ENCODE results near the gene COL18A1. TPM values are rescaled to one million over a fixed set of nuclear protein-coding genes. Genes with fewer than 3 reads are reported as not detected.

The COL18A1 gene
- total and polyA plus RNA-seq, 7 experiments from 2014 or later, result 7.0 to 89.8 (median 15.4) TPM

GRCh38 chr21:45517249-45518065, 112.5 kb downstream of the COL18A1 start:
- no peaks in the 10 kb centered on the region for H3K4me1 ChIP-seq (ENCODE audit: control insufficient read depth in 2 of 2, insufficient read depth in 2 of 2, low read length in 2 of 2)
- ChIA-PET CTCF (no interaction called here), POLR2A (no interaction called here)
- peak in 1 of 9 donors; percentile 5 for DNase-seq
- Mint-ChIP-seq H3K36me3 (peaks cover 43 to 57% (median 53%) of the 10 kb centered on the region in 5 donors), H3K4me3 (peak overlapping the region in 2 of 10 donors; percentile 41 to 57), H3K4me1 (peaks cover 0 to 15% (median 5%) of the 10 kb centered on the region in 7 donors), H3K27ac (peak overlapping the region in 4 of 9 donors; percentile 26 to 83 (median 50)), H3K9me3 (peaks cover 5 to 52% (median 36%) of the 10 kb centered on the region in 11 donors), H3K27me3 (no peaks in the 10 kb centered on the region)
- peaks cover 0 to 11% (median 4%) of the 10 kb centered on the region in 3 experiments for H3K9me3 ChIP-seq (ENCODE audit: control insufficient read depth in 2 of 3, low read length in 3 of 3)
- no peak overlapping the region for H3K4me3 ChIP-seq (ENCODE audit: low read length)
- no peak overlapping the region for H3K27ac ChIP-seq (ENCODE audit: low read depth, low read length)
- peak; percentile 41 for ATAC-seq
- H3K27me3 ChIP-seq (ENCODE audit: control insufficient read depth in 2 of 2, insufficient read depth in 2 of 2, low read length in 2 of 2), result no peaks in the 10 kb centered on the region
- peaks cover 0 to 56% (median 0%) of the 10 kb centered on the region in 3 experiments for H3K36me3 ChIP-seq (ENCODE audit: control insufficient read depth in 2 of 3, insufficient read depth in 3 of 3, low read length in 3 of 3)
- intact Hi-C loops (cut with micrococcal nuclease), result no loop called here

GRCh38 chr21:45518742-45519141, 113.8 kb downstream of the COL18A1 start:
- DNase-seq (no peak), ATAC-seq (no peak)
- Histone ChIP-seq H3K27ac (ENCODE audit: low read depth, low read length) (no peak overlapping the region), H3K9me3 (ENCODE audit: control insufficient read depth in 2 of 3, low read length in 3 of 3) (peaks cover 0 to 11% (median 4%) of the 10 kb centered on the region in 3 experiments), H3K27me3 (ENCODE audit: control insufficient read depth in 2 of 2, insufficient read depth in 2 of 2, low read length in 2 of 2) (no peaks in the 10 kb centered on the region), H3K36me3 (ENCODE audit: control insufficient read depth in 2 of 3, insufficient read depth in 3 of 3, low read length in 3 of 3) (peaks cover 0 to 59% (median 0%) of the 10 kb centered on the region in 3 experiments), H3K4me3 (ENCODE audit: low read length) (no peak overlapping the region), H3K4me1 (ENCODE audit: control insufficient read depth in 2 of 2, insufficient read depth in 2 of 2, low read length in 2 of 2) (no peaks in the 10 kb centered on the region)
- Mint-ChIP-seq H3K27ac (peak overlapping the region in 1 of 9 donors; percentile 83), H3K27me3 (no peaks in the 10 kb centered on the region), H3K36me3 (peaks cover 45 to 65% (median 60%) of the 10 kb centered on the region in 5 donors), H3K4me1 (peaks cover 0 to 14% (median 4%) of the 10 kb centered on the region in 7 donors), H3K9me3 (peaks cover 5 to 52% (median 36%) of the 10 kb centered on the region in 11 donors), H3K4me3 (peak overlapping the region in 1 of 10 donors; percentile 7)
- ChIA-PET CTCF (no interaction called here), POLR2A (no interaction called here)
- intact Hi-C loops (cut with micrococcal nuclease), result no loop called here

- Histone ChIP-seq H3K4me1 (ENCODE audit: control insufficient read depth in 2 of 2, insufficient read depth in 2 of 2, low read length in 2 of 2) (no peaks in the 10 kb centered on the region), H3K36me3 (ENCODE audit: control insufficient read depth in 2 of 3, insufficient read depth in 3 of 3, low read length in 3 of 3) (peaks cover 0 to 60% (median 0%) of the 10 kb centered on the region in 3 experiments), H3K9me3 (ENCODE audit: control insufficient read depth in 2 of 3, low read length in 3 of 3) (peaks cover 0 to 11% (median 4%) of the 10 kb centered on the region in 3 experiments), H3K27ac (ENCODE audit: low read depth, low read length) (no peak overlapping the region), H3K4me3 (ENCODE audit: low read length) (no peak overlapping the region), H3K27me3 (ENCODE audit: control insufficient read depth in 2 of 2, insufficient read depth in 2 of 2, low read length in 2 of 2) (no peaks in the 10 kb centered on the region)
- POLR2A ChIA-PET, result no interaction called here
- Mint-ChIP-seq H3K27ac (no peak overlapping the region), H3K9me3 (peaks cover 5 to 52% (median 36%) of the 10 kb centered on the region in 11 donors), H3K36me3 (peaks cover 45 to 62% (median 59%) of the 10 kb centered on the region in 5 donors), H3K27me3 (no peaks in the 10 kb centered on the region), H3K4me3 (no peak overlapping the region), H3K4me1 (peaks cover 0 to 11% (median 4%) of the 10 kb centered on the region in 7 donors)
- intact Hi-C loops (cut with micrococcal nuclease), result no loop called here
- CTCF ChIA-PET, result no interaction called here
- ATAC-seq (no peak), DNase-seq (no peak)
Observed at GRCh38 chr21:45519182-45519581, 114.2 kb downstream of the COL18A1 start.

GRCh38 chr21:45521241-45521640, 116.3 kb downstream of the COL18A1 start:
- H3K27ac ChIP-seq (ENCODE audit: low read depth, low read length), result no peak overlapping the region
- peaks cover 0 to 60% (median 0%) of the 10 kb centered on the region in 3 experiments for H3K36me3 ChIP-seq (ENCODE audit: control insufficient read depth in 2 of 3, insufficient read depth in 3 of 3, low read length in 3 of 3)
- peaks cover 5 to 52% (median 36%) of the 10 kb centered on the region in 11 donors for H3K9me3 Mint-ChIP-seq
- no peaks in the 10 kb centered on the region for H3K27me3 Mint-ChIP-seq
- CTCF ChIA-PET, result no interaction called here
- no peak overlapping the region for H3K27ac Mint-ChIP-seq
- peaks cover 0 to 11% (median 4%) of the 10 kb centered on the region in 3 experiments for H3K9me3 ChIP-seq (ENCODE audit: control insufficient read depth in 2 of 3, low read length in 3 of 3)
- no peak overlapping the region for H3K4me3 Mint-ChIP-seq
- H3K4me1 Mint-ChIP-seq, result peaks cover 0 to 11% (median 4%) of the 10 kb centered on the region in 7 donors
- POLR2A ChIA-PET, result interaction anchor here (1.0 kb wide), 1 partner anchor 9 kb away, joined by 4 read pairs; no protein-coding TSS in a partner anchor
- no peak for ATAC-seq
- H3K36me3 Mint-ChIP-seq, result peaks cover 45 to 62% (median 60%) of the 10 kb centered on the region in 5 donors
- intact Hi-C loops (cut with micrococcal nuclease), result no loop called here
- H3K27me3 ChIP-seq (ENCODE audit: control insufficient read depth in 2 of 2, insufficient read depth in 2 of 2, low read length in 2 of 2), result no peaks in the 10 kb centered on the region
- H3K4me1 ChIP-seq (ENCODE audit: control insufficient read depth in 2 of 2, insufficient read depth in 2 of 2, low read length in 2 of 2), result no peaks in the 10 kb centered on the region
- H3K4me3 ChIP-seq (ENCODE audit: low read length), result no peak overlapping the region
- no peak for DNase-seq

- H3K9me3 Mint-ChIP-seq, result peaks cover 5 to 51% (median 36%) of the 10 kb centered on the region in 11 donors
- no peak overlapping the region for H3K27ac Mint-ChIP-seq
- no peak for ATAC-seq
- peaks cover 0 to 49% (median 0%) of the 10 kb centered on the region in 3 experiments for H3K36me3 ChIP-seq (ENCODE audit: control insufficient read depth in 2 of 3, insufficient read depth in 3 of 3, low read length in 3 of 3)
- ChIA-PET CTCF (no interaction called here), POLR2A (no interaction called here)
- peaks cover 49 to 65% (median 61%) of the 10 kb centered on the region in 5 donors for H3K36me3 Mint-ChIP-seq
- H3K27ac ChIP-seq (ENCODE audit: low read depth, low read length), result no peak overlapping the region
- no peaks in the 10 kb centered on the region for H3K4me1 ChIP-seq (ENCODE audit: control insufficient read depth in 2 of 2, insufficient read depth in 2 of 2, low read length in 2 of 2)
- peaks cover 0 to 11% (median 4%) of the 10 kb centered on the region in 3 experiments for H3K9me3 ChIP-seq (ENCODE audit: control insufficient read depth in 2 of 3, low read length in 3 of 3)
- H3K4me1 Mint-ChIP-seq, result peaks cover 0 to 11% (median 4%) of the 10 kb centered on the region in 7 donors
- H3K4me3 Mint-ChIP-seq, result no peak overlapping the region
- no peaks in the 10 kb centered on the region for H3K27me3 Mint-ChIP-seq
- no peak overlapping the region for H3K4me3 ChIP-seq (ENCODE audit: low read length)
- intact Hi-C loops (cut with micrococcal nuclease), result no loop called here
- H3K27me3 ChIP-seq (ENCODE audit: control insufficient read depth in 2 of 2, insufficient read depth in 2 of 2, low read length in 2 of 2), result no peaks in the 10 kb centered on the region
- DNase-seq, result no peak
Observed at GRCh38 chr21:45522381-45522780, 117.4 kb downstream of the COL18A1 start.

GRCh38 chr21:45522986-45523385, 118.0 kb downstream of the COL18A1 start:
- POLR2A ChIA-PET, result no interaction called here

More at GRCh38 chr21:45522986-45523385, 118.0 kb downstream of the COL18A1 start:
- Mint-ChIP-seq H3K27me3 (no peaks in the 10 kb centered on the region), H3K9me3 (peaks cover 5 to 46% (median 33%) of the 10 kb centered on the region in 11 donors), H3K27ac (no peak overlapping the region), H3K4me1 (peaks cover 0 to 7% (median under 1%) of the 10 kb centered on the region in 7 donors), H3K4me3 (no peak overlapping the region), H3K36me3 (peaks cover 46 to 61% (median 56%) of the 10 kb centered on the region in 5 donors)
- intact Hi-C loops (cut with micrococcal nuclease), result no loop called here
- H3K9me3 ChIP-seq (ENCODE audit: control insufficient read depth in 2 of 3, low read length in 3 of 3), result peaks cover 0 to 11% (median 4%) of the 10 kb centered on the region in 3 experiments
- H3K27ac ChIP-seq (ENCODE audit: low read depth, low read length), result no peak overlapping the region
- no peak overlapping the region for H3K4me3 ChIP-seq (ENCODE audit: low read length)
- H3K36me3 ChIP-seq (ENCODE audit: control insufficient read depth in 2 of 3, insufficient read depth in 3 of 3, low read length in 3 of 3), result peaks cover 0 to 51% (median 0%) of the 10 kb centered on the region in 3 experiments
- ATAC-seq, result no peak
- CTCF ChIA-PET, result no interaction called here
- H3K4me1 ChIP-seq (ENCODE audit: control insufficient read depth in 2 of 2, insufficient read depth in 2 of 2, low read length in 2 of 2), result no peaks in the 10 kb centered on the region
- no peaks in the 10 kb centered on the region for H3K27me3 ChIP-seq (ENCODE audit: control insufficient read depth in 2 of 2, insufficient read depth in 2 of 2, low read length in 2 of 2)
- no peak for DNase-seq
